H9 (cell line): ENCODE data around the gene PGAP6. TPM values are rescaled to one million over a fixed set of nuclear protein-coding genes. Genes with fewer than 3 reads are reported as not detected.
A peak's percentile ranks its signal among the peaks of the same experiment; 100 is the strongest.

Experiments used
- DNase-seq: peaks from one replicate; pipeline ENCODE4 v3.0.0-alpha.2; 2017
- H2AFZ ChIP-seq: one replicate; pipeline ENCODE4 v1.6.1; 2013; ENCODE audit warnings: mild to moderate bottlenecking, low read length, control low read depth, moderate library complexity
- H2AK5ac ChIP-seq: 2 replicates; pipeline ENCODE4 v1.6.1; 2013; ENCODE audit warnings: low read length, control low read depth, mixed read lengths; ENCODE audit not compliant: insufficient read length
- H2BK120ac ChIP-seq: one replicate; pipeline ENCODE4 v1.6.1; 2013; ENCODE audit warnings: low read depth, mild to moderate bottlenecking, low read length, control low read depth, inconsistent platforms; ENCODE audit not compliant: poor library complexity, severe bottlenecking
- H2BK12ac ChIP-seq: 2 replicates; pipeline ENCODE4 v1.6.1; 2013; ENCODE audit warnings: low read length, control low read depth, mixed read lengths, low read depth; ENCODE audit not compliant: insufficient read length
- H2BK15ac ChIP-seq: 2 replicates; pipeline ENCODE4 v1.6.1; 2013; ENCODE audit warnings: low read depth, low read length, control low read depth
- H2BK20ac ChIP-seq: one replicate; pipeline ENCODE4 v1.6.1; 2013; ENCODE audit warnings: low read depth, mild to moderate bottlenecking, low read length, control low read depth, inconsistent platforms; ENCODE audit not compliant: poor library complexity, severe bottlenecking
- H2BK5ac ChIP-seq: 2 replicates; pipeline ENCODE4 v1.6.1; 2013; ENCODE audit warnings: low read length, control low read depth, mixed read lengths; ENCODE audit not compliant: insufficient read length
- H3K14ac ChIP-seq: 2 replicates; pipeline ENCODE4 v1.6.1; 2013; ENCODE audit warnings: low read length, control low read depth; ENCODE audit not compliant: insufficient read depth
- H3K18ac ChIP-seq: 2 replicates; pipeline ENCODE4 v1.6.1; 2013; ENCODE audit warnings: low read depth, mild to moderate bottlenecking, mixed read lengths, low read length, control low read depth; ENCODE audit not compliant: insufficient read length
- H3K23ac ChIP-seq: 2 replicates; pipeline ENCODE4 v1.6.1; 2013; ENCODE audit warnings: low read length, control low read depth, mixed read lengths, low read depth; ENCODE audit not compliant: insufficient read length
- H3K23me2 ChIP-seq: 2 replicates; pipeline ENCODE4 v1.6.1; 2013; ENCODE audit warnings: low read depth, mild to moderate bottlenecking, mixed read lengths, low read length, control low read depth; ENCODE audit not compliant: insufficient read length, poor library complexity, severe bottlenecking
- H3K27ac ChIP-seq: 2 replicates; pipeline ENCODE4 v1.5.1; 2013; ENCODE audit warnings: low read length, control low read depth, mixed read lengths, low read depth; ENCODE audit not compliant: insufficient read length
- H3K27me3 ChIP-seq: 2 replicates; pipeline ENCODE4 v1.6.1; 2013; ENCODE audit warnings: low read length, control low read depth, inconsistent platforms; ENCODE audit not compliant: insufficient read depth
- H3K4ac ChIP-seq: 2 replicates; pipeline ENCODE4 v1.6.1; 2013; ENCODE audit warnings: low read depth, mild to moderate bottlenecking, control low read depth, inconsistent platforms, low read length, moderate library complexity
- H3K4me1 ChIP-seq: 2 replicates; pipeline ENCODE4 v1.6.1; 2013; ENCODE audit warnings: low read length, control low read depth, inconsistent platforms; ENCODE audit not compliant: insufficient read depth
- H3K4me2 ChIP-seq: 2 replicates; pipeline ENCODE4 v1.6.1; 2013; ENCODE audit warnings: low read length, control low read depth, mixed read lengths; ENCODE audit not compliant: insufficient read length, insufficient read depth
- H3K56ac ChIP-seq: 2 replicates; pipeline ENCODE4 v1.6.1; 2013; ENCODE audit warnings: low read depth, mild to moderate bottlenecking, mixed read lengths, low read length, control low read depth; ENCODE audit not compliant: insufficient read length
- H3K79me1 ChIP-seq: 2 replicates; pipeline ENCODE4 v1.6.1; 2013; ENCODE audit warnings: low read depth, mild to moderate bottlenecking, moderate library complexity, low read length, control low read depth, inconsistent platforms; ENCODE audit not compliant: insufficient read depth, poor library complexity, severe bottlenecking
- H3K79me2 ChIP-seq: 2 replicates; pipeline ENCODE4 v1.6.1; 2013; ENCODE audit warnings: low read length, control low read depth, inconsistent platforms; ENCODE audit not compliant: insufficient read depth
- H3K9ac ChIP-seq: 2 replicates; pipeline ENCODE4 v1.6.1; 2013; ENCODE audit warnings: low read length, control low read depth, mixed read lengths; ENCODE audit not compliant: insufficient read length; ENCODE audit errors: extremely low read depth
- H3K9me3 ChIP-seq: one replicate; pipeline ENCODE4 v1.6.1; 2013; ENCODE audit warnings: low read depth, low read length, inconsistent platforms; ENCODE audit not compliant: control insufficient read depth
- H3T11ph ChIP-seq: one replicate; pipeline ENCODE4 v1.6.1; 2013; ENCODE audit warnings: mild to moderate bottlenecking, low read length, control low read depth, inconsistent platforms
- H4K20me1 ChIP-seq: one replicate; pipeline ENCODE4 v1.6.1; 2013; ENCODE audit not compliant: control insufficient read depth, insufficient read length, insufficient read depth
- H4K5ac ChIP-seq: 2 replicates; pipeline ENCODE4 v1.6.1; 2013; ENCODE audit warnings: low read depth, mild to moderate bottlenecking, mixed read lengths, low read length, control low read depth; ENCODE audit not compliant: insufficient read length
- H4K8ac ChIP-seq: replicated peaks from 2 replicates; pipeline ENCODE4 v1.6.1; 2013; ENCODE audit warnings: low read length, control low read depth, mixed read lengths, low read depth; ENCODE audit not compliant: insufficient read length
- H4K91ac ChIP-seq: 2 replicates; pipeline ENCODE4 v1.6.1; 2013; ENCODE audit warnings: low read depth, mild to moderate bottlenecking, moderate library complexity, mixed read lengths, low read length, control low read depth; ENCODE audit not compliant: insufficient read length
- H3K27ac Mint-ChIP-seq, 3 experiments: 2 replicates in 2 of 3; 3 replicates in 1 of 3; pipeline ENCODE4 v1.8.0; 2020 to 2021; ENCODE audit warnings: mixed read lengths in 3 of 3, mild to moderate bottlenecking in 1 of 3, moderate library complexity in 1 of 3
- H3K27me3 Mint-ChIP-seq: 2 replicates; pipeline ENCODE4 v1.8.0; 2021; ENCODE audit warnings: low read depth, mild to moderate bottlenecking, moderate library complexity, mixed read lengths
- H3K36me3 Mint-ChIP-seq, 3 experiments: 2 replicates in 2 of 3; 3 replicates in 1 of 3; pipeline ENCODE4 v1.8.0; 2020 to 2021; ENCODE audit warnings: low read depth in 3 of 3, mixed read lengths in 3 of 3; ENCODE audit not compliant: insufficient read depth in 1 of 3
- H3K4me1 Mint-ChIP-seq, 2 experiments: 2 replicates each; pipeline ENCODE4 v1.8.0; 2020; ENCODE audit warnings: mixed read lengths in 2 of 2
- H3K4me3 Mint-ChIP-seq, 2 experiments: 2 replicates in 1 of 2; 3 replicates in 1 of 2; pipeline ENCODE4 v1.8.0; 2020 to 2021; ENCODE audit warnings: mild to moderate bottlenecking in 2 of 2, mixed read lengths in 2 of 2, moderate library complexity in 1 of 2
- H3K9me3 Mint-ChIP-seq, 2 experiments: 2 replicates in 1 of 2; 3 replicates in 1 of 2; pipeline ENCODE4 v1.8.0; 2020; ENCODE audit warnings: mild to moderate bottlenecking in 2 of 2, mixed read lengths in 2 of 2, moderate library complexity in 1 of 2
- CTCF ChIP-seq: fragments of 200-600 bp; sonication (generic); conservative IDR thresholded peaks from 3 replicates; pipeline ENCODE4 v1.8.0; 2021; ENCODE audit warnings: antibody characterized with exemption, mild to moderate bottlenecking
- WGBS: extraction: QIAGEN DNeasy Blood & Tissue Kit; methylation state at CpG from one replicate; pipeline ENCODE4 v1.1.7; 2013; ENCODE audit warnings: missing lambda C conversion rate, low lambda C conversion rate, mixed read lengths; ENCODE audit not compliant: insufficient read length; ENCODE audit errors: extremely low coverage; 5-methylcytosine and 5-hydroxymethylcytosine counted together
- total RNA-seq: library from RNA; stranded (reverse); gene quantifications from 2 replicates; pipeline ENCODE4 v1.2.1, GENCODE V29; 2021

Gene PGAP6
- total RNA-seq, 1 experiment from 2014 or later = 111 TPM

- H3K56ac ChIP-seq = no peak overlapping the region
- no peak overlapping the region for H2AK5ac ChIP-seq
- no peak overlapping the region for H4K5ac ChIP-seq
- no CpG with 5 or more reads among the region's 19 CpGs for WGBS
- H3K4me1 ChIP-seq = no peaks in the 10 kb centered on the region; the same call in 1 of the 2 replicates
- H3K4me3 Mint-ChIP-seq = no peak overlapping the region
- no peak overlapping the region for H2BK120ac ChIP-seq
- no peaks in the 10 kb centered on the region for H4K20me1 ChIP-seq
- H4K8ac ChIP-seq = no peak overlapping the region
- H3K36me3 Mint-ChIP-seq = peaks cover 0 to 5% (median 0%) of the 10 kb centered on the region in 3 experiments; a peak in 3 of 7 replicates
- H2BK20ac ChIP-seq = no peak overlapping the region
- H3K4ac ChIP-seq = no peak overlapping the region
- H3K79me1 ChIP-seq = no peaks in the 10 kb centered on the region
- H3K27ac ChIP-seq = no peak overlapping the region
- H3K18ac ChIP-seq = no peak overlapping the region
- no peak overlapping the region for H2BK12ac ChIP-seq
- H3K9me3 Mint-ChIP-seq = no peaks in the 10 kb centered on the region; a peak in 1 of 5 replicates
- H3K23me2 ChIP-seq = peaks cover 4% of the 10 kb centered on the region
- peak overlapping the region in 1 of 3 experiments; percentile 85; a peak in 2 of 7 replicates for H3K27ac Mint-ChIP-seq
- H3K27me3 Mint-ChIP-seq = peaks cover 3% of the 10 kb centered on the region; the same call in 1 of the 2 replicates
- no peak for DNase-seq
- no peaks in the 10 kb centered on the region for H3K79me2 ChIP-seq
- no peaks in the 10 kb centered on the region for H3K27me3 ChIP-seq
- H2BK5ac ChIP-seq = no peak overlapping the region
- no peak overlapping the region for H3K9ac ChIP-seq
- no peaks in the 10 kb centered on the region for H3K9me3 ChIP-seq
- no peak overlapping the region for H3T11ph ChIP-seq
- no peak overlapping the region for H2BK15ac ChIP-seq
- H4K91ac ChIP-seq = no peak overlapping the region
- H3K14ac ChIP-seq = no peak overlapping the region
- no peak overlapping the region for H3K4me2 ChIP-seq
- H3K23ac ChIP-seq = no peak overlapping the region
- peak; percentile 32; the same call in 2 of the 3 replicates for TF ChIP-seq CTCF
- peaks cover 44 to 48% of the 10 kb centered on the region in 2 experiments for H3K4me1 Mint-ChIP-seq
- no peak overlapping the region for H2AFZ ChIP-seq
Measured at GRCh38 chr16:386641-387156, 4.9 kb upstream of the PGAP6 start.
